Spleen (tissue), 11 donors: ENCODE data around the gene TM9SF4. TPM values are rescaled to one million over a fixed set of nuclear protein-coding genes. Genes with fewer than 3 reads are reported as not detected.
"Not testable (repeated sequence)": the region's sequence is repeated elsewhere in the genome, so short reads cannot be mapped to it uniquely, and the experiment has no call there.

ENCODE experiments used
- DNase-seq: peaks from one replicate; pipeline ENCODE4 v3.0.0-alpha.2; 2020
- H3K27ac ChIP-seq, 8 donors: fragments of 200-600 bp; sonication (generic) in 7 of 8; 1 replicate in 4 of 8; 2 replicates in 4 of 8; pipeline versions ENCODE4 v1.5.0 to v1.8.0; 2016 to 2021; ENCODE audit warnings: inconsistent platforms in 4 of 8, mild to moderate bottlenecking in 4 of 8, moderate library complexity in 1 of 8
- H3K27me3 ChIP-seq, 7 donors: fragments of 200-600 bp; sonication (generic) in 6 of 7; replicated peaks in 1 of 7; 1 replicate in 4 of 7; 2 replicates in 3 of 7; pipeline versions ENCODE4 v1.5.0 to v1.8.0; 2016 to 2021; ENCODE audit warnings: inconsistent platforms in 3 of 7, mild to moderate bottlenecking in 1 of 7
- H3K36me3 ChIP-seq, 6 donors: fragments of 200-600 bp; sonication (generic) in 5 of 6; 1 replicate in 4 of 6; 2 replicates in 2 of 6; pipeline versions ENCODE4 v1.5.0 to v1.8.0; 2016 to 2021; ENCODE audit warnings: inconsistent platforms in 2 of 6
- H3K4me1 ChIP-seq, 6 donors: fragments of 200-600 bp; sonication (generic) in 5 of 6; 1 replicate in 3 of 6; 2 replicates in 3 of 6; pipeline versions ENCODE4 v1.5.0 to v1.8.0; 2016 to 2021; ENCODE audit warnings: inconsistent platforms in 3 of 6
- H3K4me3 ChIP-seq, 8 donors: fragments of 200-600 bp; sonication (generic) in 7 of 8; 1 replicate in 4 of 8; 2 replicates in 4 of 8; pipeline versions ENCODE4 v1.5.0 to v1.8.0; 2016 to 2021; ENCODE audit warnings: inconsistent platforms in 4 of 8, mild to moderate bottlenecking in 4 of 8, moderate library complexity in 2 of 8
- H3K9me3 ChIP-seq, 8 donors: fragments of 200-600 bp; sonication (generic) in 7 of 8; 1 replicate in 4 of 8; 2 replicates in 4 of 8; pipeline versions ENCODE4 v1.5.0 to v1.8.0; 2016 to 2021; ENCODE audit warnings: inconsistent platforms in 4 of 8
- POLR2A ChIP-seq, 3 donors: fragments of 450-650 bp; IDR thresholded peaks; one replicate each; pipeline ENCODE4 v1.5.1; 2017; ENCODE audit warnings: antibody characterized with exemption in 3 of 3, mild to moderate bottlenecking in 1 of 3
- POLR2AphosphoS5 ChIP-seq, 3 donors: sonication (generic); formaldehyde crosslinking; IDR thresholded peaks; one replicate each; pipeline ENCODE4 v1.5.1; 2017; ENCODE audit warnings: antibody characterized with exemption in 3 of 3
- WGBS, 5 donors: extraction: QIAGEN DNeasy Blood & Tissue Kit in 3 of 5; methylation state at CpG; one replicate each; pipeline versions ENCODE4 v1.1.5 to v1.1.7; 2013 to 2018; 5-methylcytosine and 5-hydroxymethylcytosine counted together
- intact Hi-C: fragments of 100-400 bp; cut with DNase I; formaldehyde crosslinking; loops from one replicate; pipeline ENCODE4 v1.15.0; 2023; ENCODE audit warnings: low total_unique reads
- polyA plus RNA-seq, 3 donors: library from polyadenylated mRNA; stranded (reverse); fragments of 200-250 nt; gene quantifications; one replicate each; pipeline ENCODE4 v1.2.1, GENCODE V29; 2013
- total RNA-seq, 7 donors: library from RNA; depleted of rRNA in 3 of 7; stranded (reverse); fragments of >200 nt in 3 of 7; fragmentation: NEBNext Ultra II Directional in 4 of 7; extraction: Animal tissue kit (Norgen Biotek cat#: 25700) in 4 of 7; gene quantifications; one replicate each; pipeline versions ENCODE4 v1.1.0 to v1.2.1, GENCODE V29; 2016 to 2021
- TF ChIP-seq, protein P1 (sequence below), 11 experiments: fragments of 200-600 bp in 7 of 11; fragments of 450-650 bp in 4 of 11; sonication (generic) in 4 of 11; IDR thresholded peaks in 8 of 11; conservative IDR thresholded peaks in 3 of 11; 1 replicate in 7 of 11; 2 replicates in 4 of 11; pipeline versions ENCODE4 v1.4.0 to v1.8.0; 2016 to 2021; ENCODE audit warnings: antibody characterized with exemption in 11 of 11, inconsistent platforms in 4 of 11, mild to moderate bottlenecking in 1 of 11
- donor health status: healthy with polysubstance abuse.
- donor health status: DM: no; HTN: no; CAD: no; lungs with moderate emphysema.
- donor health status: DM: no; HTN: no; CAD: no.
- donor health status: Bipolar disorder and iron deficiency.
- donor health status: healthy.
- donor health status: DM: no; HTN: no; CAD: no.
- donor health status: DM: yes; HTN: yes; CAD: no.

The TM9SF4 gene
- total and polyA plus RNA-seq, 10 donors: 12.0 to 58.3 (median 41.0) TPM

- 66 to 85% (median 79%) methylated on average over 3 of the region's 3 CpGs for WGBS, 5 donors
- H3K27me3 ChIP-seq: peaks cover 0 to 7% (median 0%) of the 10 kb centered on the region in 7 donors
- peaks cover 7 to 61% (median 43%) of the 10 kb centered on the region in 6 donors for H3K4me1 ChIP-seq
- H3K9me3 ChIP-seq: no peaks in the 10 kb centered on the region
- H3K36me3 ChIP-seq: peaks cover 0 to 61% (median 33%) of the 10 kb centered on the region in 6 donors
- TF ChIP-seq POLR2A (IDR thresholded peaks at IDR 0.05) (no peak), POLR2AphosphoS5 (IDR thresholded peaks at IDR 0.05) (peak in 1 of 3 donors; percentile 22)
- intact Hi-C loops: no loop called here
- DNase-seq: no peak
- no peak overlapping the region for H3K4me3 ChIP-seq
- H3K27ac ChIP-seq: peak overlapping the region in 5 of 8 donors; percentile 13 to 55 (median 22)
Measured at GRCh38 chr20:32192698-32193097, 83.2 kb downstream of the TM9SF4 start.

- Histone ChIP-seq H3K27ac (peak overlapping the region in 2 of 8 donors; percentile 16 to 55), H3K4me1 (peaks cover 7 to 60% (median 41%) of the 10 kb centered on the region in 6 donors), H3K36me3 (peaks cover 0 to 68% (median 36%) of the 10 kb centered on the region in 6 donors)
- H3K27me3 ChIP-seq, DNase-seq, H3K4me3 ChIP-seq, intact Hi-C loops, H3K9me3 ChIP-seq: not testable (repeated sequence)
- 79 to 90% (median 89%) methylated on average over 5 of the region's 5 CpGs for WGBS, 5 donors
Measured at GRCh38 chr20:32193336-32193735, 83.8 kb downstream of the TM9SF4 start.

GRCh38 chr20:32193996-32194395 lies 84.5 kb downstream of the TM9SF4 start:
- Histone ChIP-seq H3K36me3 (peaks cover 0 to 74% (median 43%) of the 10 kb centered on the region in 6 donors), H3K4me3 (no peak overlapping the region), H3K4me1 (peaks cover 4 to 61% (median 38%) of the 10 kb centered on the region in 6 donors), H3K27ac (peak overlapping the region in 2 of 8 donors; percentile 16 to 55), H3K27me3 (peaks cover 0 to 7% (median 0%) of the 10 kb centered on the region in 7 donors), H3K9me3 (no peaks in the 10 kb centered on the region)
- TF ChIP-seq, protein P1, sequence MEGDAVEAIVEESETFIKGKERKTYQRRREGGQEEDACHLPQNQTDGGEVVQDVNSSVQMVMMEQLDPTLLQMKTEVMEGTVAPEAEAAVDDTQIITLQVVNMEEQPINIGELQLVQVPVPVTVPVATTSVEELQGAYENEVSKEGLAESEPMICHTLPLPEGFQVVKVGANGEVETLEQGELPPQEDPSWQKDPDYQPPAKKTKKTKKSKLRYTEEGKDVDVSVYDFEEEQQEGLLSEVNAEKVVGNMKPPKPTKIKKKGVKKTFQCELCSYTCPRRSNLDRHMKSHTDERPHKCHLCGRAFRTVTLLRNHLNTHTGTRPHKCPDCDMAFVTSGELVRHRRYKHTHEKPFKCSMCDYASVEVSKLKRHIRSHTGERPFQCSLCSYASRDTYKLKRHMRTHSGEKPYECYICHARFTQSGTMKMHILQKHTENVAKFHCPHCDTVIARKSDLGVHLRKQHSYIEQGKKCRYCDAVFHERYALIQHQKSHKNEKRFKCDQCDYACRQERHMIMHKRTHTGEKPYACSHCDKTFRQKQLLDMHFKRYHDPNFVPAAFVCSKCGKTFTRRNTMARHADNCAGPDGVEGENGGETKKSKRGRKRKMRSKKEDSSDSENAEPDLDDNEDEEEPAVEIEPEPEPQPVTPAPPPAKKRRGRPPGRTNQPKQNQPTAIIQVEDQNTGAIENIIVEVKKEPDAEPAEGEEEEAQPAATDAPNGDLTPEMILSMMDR (IDR thresholded peaks at IDR 0.05 in 8 of 11, conservative IDR thresholded peaks at IDR 0.05 in 3 of 11): no peak
- TF ChIP-seq POLR2A (IDR thresholded peaks at IDR 0.05): no peak
- intact Hi-C loops: no loop called here
- no peak for DNase-seq
- 69 to 91% (median 82%) methylated on average over 6 of the region's 6 CpGs for WGBS, 5 donors

DNA sequence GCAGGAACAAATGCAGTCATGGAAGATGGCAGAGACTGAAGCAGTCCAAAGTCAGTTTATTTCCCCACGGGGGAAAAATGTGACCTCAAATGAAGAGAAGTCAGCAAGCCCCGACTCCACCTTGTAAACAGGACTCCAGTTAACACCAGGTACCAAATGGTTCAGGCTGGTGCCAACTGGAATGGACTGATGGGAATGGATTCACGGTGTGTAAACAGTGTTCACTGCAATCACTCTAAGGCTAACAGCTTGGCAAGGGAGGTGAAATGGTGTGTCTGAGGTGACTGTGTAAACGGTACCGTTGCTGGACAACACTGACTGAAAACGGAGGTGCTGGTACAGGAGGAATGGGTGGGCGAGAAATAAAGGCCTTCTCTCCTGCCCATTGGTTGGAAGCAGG lies 86.1 kb downstream of the TM9SF4 start:
- intact Hi-C loops: no loop called here
- peaks cover 0 to 90% (median 56%) of the 10 kb centered on the region in 6 donors for H3K36me3 ChIP-seq
- no peaks in the 10 kb centered on the region for H3K9me3 ChIP-seq
- H3K27me3 ChIP-seq: no peaks in the 10 kb centered on the region
- no peak for DNase-seq
- 88 to 91% (median 90%) methylated on average over 7 of the region's 7 CpGs for WGBS, 5 donors
- TF ChIP-seq, protein P1 (IDR thresholded peaks at IDR 0.05 in 8 of 11, conservative IDR thresholded peaks at IDR 0.05 in 3 of 11): no peak
- TF ChIP-seq POLR2AphosphoS5 (IDR thresholded peaks at IDR 0.05): no peak
- TF ChIP-seq POLR2A (IDR thresholded peaks at IDR 0.05): no peak
- no peak overlapping the region for H3K27ac ChIP-seq
- H3K4me1 ChIP-seq: peaks cover 0 to 52% (median 28%) of the 10 kb centered on the region in 6 donors
- no peak overlapping the region for H3K4me3 ChIP-seq

- DNase-seq, H3K27me3 ChIP-seq, intact Hi-C loops, H3K4me3 ChIP-seq, H3K27ac ChIP-seq, H3K9me3 ChIP-seq: not testable (repeated sequence)
- 94 to 100% (median 97%) methylated on average over 10 to 11 of the region's 11 CpGs for WGBS, 5 donors
- H3K36me3 ChIP-seq: peaks cover 0 to 98% (median 64%) of the 10 kb centered on the region in 6 donors
- H3K4me1 ChIP-seq: peaks cover 0 to 50% (median 24%) of the 10 kb centered on the region in 6 donors
Measured at GRCh38 chr20:32196613-32197012, 87.1 kb downstream of the TM9SF4 start.

- H3K9me3 ChIP-seq, H3K27ac ChIP-seq, H3K27me3 ChIP-seq, intact Hi-C loops, H3K4me3 ChIP-seq, DNase-seq: not testable (repeated sequence)
- Histone ChIP-seq H3K4me1 (peaks cover 0 to 50% (median 24%) of the 10 kb centered on the region in 6 donors), H3K36me3 (peaks cover 0 to 98% (median 68%) of the 10 kb centered on the region in 6 donors)
- 90 to 96% (median 92%) methylated on average over 4 to 20 of the region's 20 CpGs for WGBS, 5 donors
Measured at GRCh38 chr20:32197136-32197535, 87.6 kb downstream of the TM9SF4 start.
